HG02970 (cell line): ENCODE results near the gene UBE2D2.

Source experiments
- ATAC-seq: cut with Tn5 transposase; IDR thresholded peaks from one replicate; pipeline ENCODE4 v1.9.1; 2021; ENCODE audit warnings: mild to moderate bottlenecking, moderate library complexity, moderate number of reproducible peaks; ENCODE audit not compliant: unreplicated experiment, low FRiP score

UBE2D2 gene

GRCh38 chr5:139670369-139671095, 109.4 kb downstream of the UBE2D2 start:
- ATAC-seq = peak; percentile 31

GRCh38 chr5:139671096-139671841, 110.1 kb downstream of the UBE2D2 start:
- no peak for ATAC-seq

GRCh38 chr5:139675213-139675612, 114.1 kb downstream of the UBE2D2 start:
- ATAC-seq = no peak

GRCh38 chr5:139675825-139676224, 114.7 kb downstream of the UBE2D2 start:
- ATAC-seq = no peak

- ATAC-seq = no peak
Measured at GRCh38 chr5:139676406-139676805, 115.3 kb downstream of the UBE2D2 start.

GRCh38 chr5:139676951-139677735, 116.0 kb downstream of the UBE2D2 start:
- ATAC-seq = no peak
